ENCODE data around the gene VAT1L.

DNA sequence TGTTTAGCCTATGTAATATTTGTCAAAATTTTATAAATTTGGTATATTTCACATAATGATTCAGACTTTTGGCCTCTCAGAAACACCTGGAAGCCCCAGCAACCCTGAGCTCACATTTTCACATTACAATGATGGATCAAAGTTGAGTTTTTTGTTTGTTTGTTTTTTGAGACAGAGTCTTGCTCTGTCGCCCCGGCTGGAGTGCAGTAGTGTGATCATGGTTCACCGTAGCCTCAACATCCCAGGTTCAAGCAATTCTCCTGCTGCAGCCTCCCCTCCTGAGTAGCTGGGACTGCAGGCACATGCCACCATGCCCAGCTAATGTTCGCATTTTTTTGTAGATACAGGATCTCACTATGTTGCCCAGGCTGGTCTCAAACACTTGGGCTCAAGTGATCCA, 10.6 kb upstream of the VAT1L start:
- TF ChIP-seq, protein P1, sequence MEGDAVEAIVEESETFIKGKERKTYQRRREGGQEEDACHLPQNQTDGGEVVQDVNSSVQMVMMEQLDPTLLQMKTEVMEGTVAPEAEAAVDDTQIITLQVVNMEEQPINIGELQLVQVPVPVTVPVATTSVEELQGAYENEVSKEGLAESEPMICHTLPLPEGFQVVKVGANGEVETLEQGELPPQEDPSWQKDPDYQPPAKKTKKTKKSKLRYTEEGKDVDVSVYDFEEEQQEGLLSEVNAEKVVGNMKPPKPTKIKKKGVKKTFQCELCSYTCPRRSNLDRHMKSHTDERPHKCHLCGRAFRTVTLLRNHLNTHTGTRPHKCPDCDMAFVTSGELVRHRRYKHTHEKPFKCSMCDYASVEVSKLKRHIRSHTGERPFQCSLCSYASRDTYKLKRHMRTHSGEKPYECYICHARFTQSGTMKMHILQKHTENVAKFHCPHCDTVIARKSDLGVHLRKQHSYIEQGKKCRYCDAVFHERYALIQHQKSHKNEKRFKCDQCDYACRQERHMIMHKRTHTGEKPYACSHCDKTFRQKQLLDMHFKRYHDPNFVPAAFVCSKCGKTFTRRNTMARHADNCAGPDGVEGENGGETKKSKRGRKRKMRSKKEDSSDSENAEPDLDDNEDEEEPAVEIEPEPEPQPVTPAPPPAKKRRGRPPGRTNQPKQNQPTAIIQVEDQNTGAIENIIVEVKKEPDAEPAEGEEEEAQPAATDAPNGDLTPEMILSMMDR (conservative IDR thresholded peaks at IDR 0.05 in 1 of 2, IDR thresholded peaks at IDR 0.05 in 1 of 2; ENCODE audit: low read depth in 1 of 2, low read length in 2 of 2): no peak
- no peak for TF ChIP-seq EZH2 (IDR thresholded peaks at IDR 0.05; ENCODE audit: low read length, missing control alignments)
